GM23338 (cell line): ENCODE measurements around the gene LEFTY1.

Source experiments
- CREB1 ChIP-seq: fragments of 250-450 bp; sonication (Bioruptor Pico); IDR thresholded peaks from 2 replicates; pipeline ENCODE4 v1.5.0; 2020; ENCODE audit warnings: low read depth, mild to moderate bottlenecking, moderate library complexity
- EZH2 ChIP-seq: fragments of 200-600 bp; sonication (generic); IDR thresholded peaks from one replicate; pipeline ENCODE4 v1.8.0; 2017; ENCODE audit warnings: antibody characterized with exemption, mild to moderate bottlenecking, low read depth; ENCODE audit not compliant: unreplicated experiment
- POLR2AphosphoS5 ChIP-seq: IDR thresholded peaks from 2 replicates; pipeline ENCODE4 v1.6.1; 2016; ENCODE audit warnings: antibody characterized with exemption, low read depth
- ZNF114 ChIP-seq: fragments of 250-450 bp; sonication (Bioruptor Pico); IDR thresholded peaks from 2 replicates; pipeline ENCODE4 v1.5.0; 2020; ENCODE audit warnings: mild to moderate bottlenecking, moderate library complexity
- TF ChIP-seq, protein P1 (sequence below), 2 experiments: fragments of 200-600 bp in 1 of 2; sonication (generic) in 1 of 2; conservative IDR thresholded peaks; 2 replicates each; pipeline versions ENCODE4 v1.5.1 to v1.6.1; 2016 to 2017; ENCODE audit warnings: antibody characterized with exemption in 2 of 2, low read depth in 2 of 2, mild to moderate bottlenecking in 2 of 2, moderate library complexity in 1 of 2
- TF ChIP-seq, protein P2 (sequence below): IDR thresholded peaks from one replicate; pipeline ENCODE4 v1.6.1; 2018; ENCODE audit warnings: antibody characterized with exemption; ENCODE audit not compliant: unreplicated experiment

DNA sequence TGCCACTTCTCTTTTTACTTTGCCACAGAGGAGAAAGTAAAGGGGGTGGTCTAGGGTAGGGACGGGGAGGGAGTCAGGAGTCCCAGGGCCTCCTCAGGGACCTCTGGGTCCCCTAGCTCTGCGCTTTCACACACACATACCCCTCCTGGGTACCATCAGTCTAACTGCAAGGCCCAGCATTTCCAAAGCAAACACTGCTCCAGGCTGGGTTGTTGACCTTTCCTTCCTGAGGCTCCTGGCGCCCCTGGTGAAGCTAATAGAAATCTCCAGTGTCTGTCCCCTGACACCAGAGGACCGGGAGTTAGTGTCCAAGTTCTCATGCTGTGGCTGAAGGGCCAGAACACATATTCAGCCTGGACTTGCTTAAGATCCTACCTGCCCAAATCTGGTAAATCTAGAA is 10.7 kb downstream of the LEFTY1 start:
- TF ChIP-seq, protein P1, sequence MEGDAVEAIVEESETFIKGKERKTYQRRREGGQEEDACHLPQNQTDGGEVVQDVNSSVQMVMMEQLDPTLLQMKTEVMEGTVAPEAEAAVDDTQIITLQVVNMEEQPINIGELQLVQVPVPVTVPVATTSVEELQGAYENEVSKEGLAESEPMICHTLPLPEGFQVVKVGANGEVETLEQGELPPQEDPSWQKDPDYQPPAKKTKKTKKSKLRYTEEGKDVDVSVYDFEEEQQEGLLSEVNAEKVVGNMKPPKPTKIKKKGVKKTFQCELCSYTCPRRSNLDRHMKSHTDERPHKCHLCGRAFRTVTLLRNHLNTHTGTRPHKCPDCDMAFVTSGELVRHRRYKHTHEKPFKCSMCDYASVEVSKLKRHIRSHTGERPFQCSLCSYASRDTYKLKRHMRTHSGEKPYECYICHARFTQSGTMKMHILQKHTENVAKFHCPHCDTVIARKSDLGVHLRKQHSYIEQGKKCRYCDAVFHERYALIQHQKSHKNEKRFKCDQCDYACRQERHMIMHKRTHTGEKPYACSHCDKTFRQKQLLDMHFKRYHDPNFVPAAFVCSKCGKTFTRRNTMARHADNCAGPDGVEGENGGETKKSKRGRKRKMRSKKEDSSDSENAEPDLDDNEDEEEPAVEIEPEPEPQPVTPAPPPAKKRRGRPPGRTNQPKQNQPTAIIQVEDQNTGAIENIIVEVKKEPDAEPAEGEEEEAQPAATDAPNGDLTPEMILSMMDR (conservative IDR thresholded peaks at IDR 0.05; ENCODE audit: low read depth in 2 of 2): no peak
- no peak for TF ChIP-seq POLR2AphosphoS5
- no peak for TF ChIP-seq EZH2
- no peak for TF ChIP-seq ZNF114 (CRISPR knock-in tag)
- TF ChIP-seq CREB1 (CRISPR knock-in tag): no peak
- TF ChIP-seq, protein P2, sequence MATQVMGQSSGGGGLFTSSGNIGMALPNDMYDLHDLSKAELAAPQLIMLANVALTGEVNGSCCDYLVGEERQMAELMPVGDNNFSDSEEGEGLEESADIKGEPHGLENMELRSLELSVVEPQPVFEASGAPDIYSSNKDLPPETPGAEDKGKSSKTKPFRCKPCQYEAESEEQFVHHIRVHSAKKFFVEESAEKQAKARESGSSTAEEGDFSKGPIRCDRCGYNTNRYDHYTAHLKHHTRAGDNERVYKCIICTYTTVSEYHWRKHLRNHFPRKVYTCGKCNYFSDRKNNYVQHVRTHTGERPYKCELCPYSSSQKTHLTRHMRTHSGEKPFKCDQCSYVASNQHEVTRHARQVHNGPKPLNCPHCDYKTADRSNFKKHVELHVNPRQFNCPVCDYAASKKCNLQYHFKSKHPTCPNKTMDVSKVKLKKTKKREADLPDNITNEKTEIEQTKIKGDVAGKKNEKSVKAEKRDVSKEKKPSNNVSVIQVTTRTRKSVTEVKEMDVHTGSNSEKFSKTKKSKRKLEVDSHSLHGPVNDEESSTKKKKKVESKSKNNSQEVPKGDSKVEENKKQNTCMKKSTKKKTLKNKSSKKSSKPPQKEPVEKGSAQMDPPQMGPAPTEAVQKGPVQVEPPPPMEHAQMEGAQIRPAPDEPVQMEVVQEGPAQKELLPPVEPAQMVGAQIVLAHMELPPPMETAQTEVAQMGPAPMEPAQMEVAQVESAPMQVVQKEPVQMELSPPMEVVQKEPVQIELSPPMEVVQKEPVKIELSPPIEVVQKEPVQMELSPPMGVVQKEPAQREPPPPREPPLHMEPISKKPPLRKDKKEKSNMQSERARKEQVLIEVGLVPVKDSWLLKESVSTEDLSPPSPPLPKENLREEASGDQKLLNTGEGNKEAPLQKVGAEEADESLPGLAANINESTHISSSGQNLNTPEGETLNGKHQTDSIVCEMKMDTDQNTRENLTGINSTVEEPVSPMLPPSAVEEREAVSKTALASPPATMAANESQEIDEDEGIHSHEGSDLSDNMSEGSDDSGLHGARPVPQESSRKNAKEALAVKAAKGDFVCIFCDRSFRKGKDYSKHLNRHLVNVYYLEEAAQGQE: no peak
